Mesendoderm (in vitro differentiated cells): ENCODE measurements around the gene HMGCS1.
"Not testable (repeated sequence)": the region's sequence is repeated elsewhere in the genome, so short reads cannot be mapped to it uniquely, and the experiment has no call there.

Experiments
- DNase-seq: peaks from one replicate; pipeline ENCODE4 v3.0.0; 2013
- H2AK5ac ChIP-seq: 2 replicates; pipeline ENCODE4 v1.6.1; 2013; ENCODE audit warnings: low read length, inconsistent platforms
- H2BK120ac ChIP-seq: 2 replicates; pipeline ENCODE4 v1.6.1; 2013; ENCODE audit warnings: low read depth, mild to moderate bottlenecking, low read length, moderate library complexity, mixed read lengths
- H2BK15ac ChIP-seq: replicated peaks from 2 replicates; pipeline ENCODE4 v1.6.1; 2013; ENCODE audit warnings: low read depth, mild to moderate bottlenecking, moderate library complexity
- H2BK5ac ChIP-seq: 2 replicates; pipeline ENCODE4 v1.6.1; 2013; ENCODE audit warnings: low read length, inconsistent platforms
- H3K18ac ChIP-seq: 2 replicates; pipeline ENCODE4 v1.6.1; 2013; ENCODE audit warnings: mild to moderate bottlenecking, low read length, mixed read lengths
- H3K23ac ChIP-seq: one replicate; pipeline ENCODE4 v1.6.1; 2013; ENCODE audit warnings: low read length
- H3K27ac ChIP-seq: 2 replicates; pipeline ENCODE4 v1.5.1; 2013; ENCODE audit warnings: low read depth, mild to moderate bottlenecking, inconsistent platforms, low read length, moderate library complexity
- H3K27me3 ChIP-seq: 2 replicates; pipeline ENCODE4 v1.6.1; 2013; ENCODE audit warnings: low read length, control low read depth, mild to moderate bottlenecking, inconsistent platforms; ENCODE audit not compliant: insufficient read depth, poor library complexity
- H3K36me3 ChIP-seq: 2 replicates; pipeline ENCODE4 v1.6.1; 2013; ENCODE audit warnings: low read length, inconsistent platforms; ENCODE audit not compliant: control insufficient read depth, insufficient read depth
- H3K4ac ChIP-seq: one replicate; pipeline ENCODE4 v1.6.1; 2013; ENCODE audit warnings: low read depth, mild to moderate bottlenecking, low read length, moderate library complexity
- H3K4me1 ChIP-seq: 2 replicates; pipeline ENCODE4 v1.6.1; 2013; ENCODE audit warnings: low read depth, low read length, inconsistent platforms; ENCODE audit not compliant: control insufficient read depth
- H3K4me2 ChIP-seq: 2 replicates; pipeline ENCODE4 v1.6.1; 2013; ENCODE audit warnings: low read length
- H3K4me3 ChIP-seq: 2 replicates; pipeline ENCODE4 v1.5.1; 2013; ENCODE audit warnings: mild to moderate bottlenecking, low read length
- H3K56ac ChIP-seq: one replicate; pipeline ENCODE4 v1.6.1; 2013; ENCODE audit warnings: low read length
- H3K79me1 ChIP-seq: 2 replicates; pipeline ENCODE4 v1.6.1; 2013; ENCODE audit warnings: low read length, inconsistent platforms
- H3K79me2 ChIP-seq: 2 replicates; pipeline ENCODE4 v1.6.1; 2013; ENCODE audit warnings: mild to moderate bottlenecking, low read length; ENCODE audit not compliant: control insufficient read depth, insufficient read depth
- H3K9ac ChIP-seq: 2 replicates; pipeline ENCODE4 v1.6.1; 2013; ENCODE audit warnings: low read length, inconsistent platforms
- H4K5ac ChIP-seq: one replicate; pipeline ENCODE4 v1.6.1; 2013; ENCODE audit warnings: low read length
- H4K8ac ChIP-seq: one replicate; pipeline ENCODE4 v1.6.1; 2013; ENCODE audit warnings: low read depth, mild to moderate bottlenecking, control low read depth, low read length, moderate library complexity
- WGBS: extraction: QIAGEN DNeasy Blood & Tissue Kit; methylation state at CpG from one replicate; pipeline ENCODE4 v1.1.7; 2013; ENCODE audit warnings: low lambda C conversion rate, missing lambda C conversion rate; ENCODE audit not compliant: insufficient coverage; ENCODE audit errors: extremely low coverage; 5-methylcytosine and 5-hydroxymethylcytosine counted together

HMGCS1 gene

GRCh38 chr5:43312076-43312661, 1.0 kb downstream of the HMGCS1 start:
- H3K79me2 ChIP-seq: peaks cover 53% of the 10 kb centered on the region
- H3K4me1 ChIP-seq: peaks cover 10% of the 10 kb centered on the region
- peak overlapping the region; percentile 99 for H3K56ac ChIP-seq
- H3K27ac ChIP-seq: peak overlapping the region; percentile 8
- no peak overlapping the region for H3K4ac ChIP-seq
- no CpG with 5 or more reads among the region's 6 CpGs for WGBS
- DNase-seq: no peak
- H2BK15ac ChIP-seq: no peak overlapping the region
- peaks cover 2% of the 10 kb centered on the region for H3K36me3 ChIP-seq
- no peak overlapping the region for H2BK120ac ChIP-seq
- H3K4me2 ChIP-seq: peak overlapping the region; percentile 91
- peak overlapping the region; percentile 96 for H3K9ac ChIP-seq
- no peak overlapping the region for H4K8ac ChIP-seq
- H2BK5ac ChIP-seq: no peak overlapping the region
- H3K79me1 ChIP-seq: no peaks in the 10 kb centered on the region
- no peak overlapping the region for H3K23ac ChIP-seq
- H3K4me3 ChIP-seq: peak overlapping the region; percentile 98
- no peak overlapping the region for H2AK5ac ChIP-seq
- no peaks in the 10 kb centered on the region for H3K27me3 ChIP-seq
- no peak overlapping the region for H4K5ac ChIP-seq
- H3K18ac ChIP-seq: peak overlapping the region; percentile 93

GRCh38 chr5:43309637-43310036, 3.6 kb downstream of the HMGCS1 start:
- no peaks in the 10 kb centered on the region for H3K27me3 ChIP-seq
- H3K56ac ChIP-seq: peak overlapping the region; percentile 67
- peaks cover 10% of the 10 kb centered on the region for H3K4me1 ChIP-seq
- H3K4me3 ChIP-seq: no peak overlapping the region
- no peak overlapping the region for H3K23ac ChIP-seq
- peaks cover 2% of the 10 kb centered on the region for H3K36me3 ChIP-seq
- H3K9ac ChIP-seq: peak overlapping the region; percentile 60
- no peak overlapping the region for H3K4ac ChIP-seq
- no peak overlapping the region for H3K18ac ChIP-seq
- H2AK5ac ChIP-seq: no peak overlapping the region
- H3K27ac ChIP-seq: no peak overlapping the region
- no peaks in the 10 kb centered on the region for H3K79me1 ChIP-seq
- H2BK120ac ChIP-seq: no peak overlapping the region
- peaks cover 70% of the 10 kb centered on the region for H3K79me2 ChIP-seq
- H2BK5ac ChIP-seq: no peak overlapping the region
- H2BK15ac ChIP-seq: no peak overlapping the region
- no peak overlapping the region for H4K8ac ChIP-seq
- H3K4me2 ChIP-seq: peak overlapping the region; percentile 39
- DNase-seq: no peak
- no peak overlapping the region for H4K5ac ChIP-seq

- peak overlapping the region; percentile 53 for H3K56ac ChIP-seq
- peak overlapping the region; percentile 60 for H3K9ac ChIP-seq
- H3K4ac ChIP-seq: no peak overlapping the region
- no peak overlapping the region for H3K4me3 ChIP-seq
- H3K27me3 ChIP-seq: no peaks in the 10 kb centered on the region
- no peak overlapping the region for H3K18ac ChIP-seq
- H2BK120ac ChIP-seq: no peak overlapping the region
- H3K79me1 ChIP-seq: no peaks in the 10 kb centered on the region
- H2AK5ac ChIP-seq: no peak overlapping the region
- H2BK15ac ChIP-seq: no peak overlapping the region
- no peak overlapping the region for H3K23ac ChIP-seq
- no peak overlapping the region for H2BK5ac ChIP-seq
- no peak overlapping the region for H4K5ac ChIP-seq
- DNase-seq: peak; percentile 56
- no peak overlapping the region for H4K8ac ChIP-seq
- no CpG with 5 or more reads among the region's 3 CpGs for WGBS
- no peak overlapping the region for H3K27ac ChIP-seq
- H3K4me2 ChIP-seq: no peak overlapping the region
- H3K36me3 ChIP-seq: peaks cover 2% of the 10 kb centered on the region
- H3K79me2 ChIP-seq: peaks cover 72% of the 10 kb centered on the region
- peaks cover 10% of the 10 kb centered on the region for H3K4me1 ChIP-seq
Measured at GRCh38 chr5:43309122-43309521, 4.1 kb downstream of the HMGCS1 start.

- not testable (repeated sequence) for H3K27me3 ChIP-seq, DNase-seq, H3K4me1 ChIP-seq, H4K5ac ChIP-seq, H3K18ac ChIP-seq, H3K56ac ChIP-seq, H2BK15ac ChIP-seq, H3K27ac ChIP-seq, H4K8ac ChIP-seq, H2BK5ac ChIP-seq, H3K9ac ChIP-seq, H3K79me1 ChIP-seq, H3K4ac ChIP-seq, H2AK5ac ChIP-seq, H3K4me2 ChIP-seq, H3K4me3 ChIP-seq, H3K23ac ChIP-seq, H2BK120ac ChIP-seq, H3K36me3 ChIP-seq
- H3K79me2 ChIP-seq: peaks cover 79% of the 10 kb centered on the region
- WGBS: no CpG with 5 or more reads among the region's 5 CpGs
Measured at GRCh38 chr5:43306954-43307353, 6.3 kb downstream of the HMGCS1 start.

- H3K36me3 ChIP-seq: peaks cover 2% of the 10 kb centered on the region
- H2AK5ac ChIP-seq: no peak overlapping the region
- H4K5ac ChIP-seq: no peak overlapping the region
- H3K79me1 ChIP-seq: peaks cover 1% of the 10 kb centered on the region
- no peak overlapping the region for H2BK5ac ChIP-seq
- no CpG with 5 or more reads among the region's 1 CpG for WGBS
- no peak overlapping the region for H3K23ac ChIP-seq
- H3K9ac ChIP-seq: no peak overlapping the region
- no peak overlapping the region for H3K27ac ChIP-seq
- H3K27me3 ChIP-seq: no peaks in the 10 kb centered on the region
- H3K4me1 ChIP-seq: peaks cover 10% of the 10 kb centered on the region
- H4K8ac ChIP-seq: no peak overlapping the region
- peaks cover 77% of the 10 kb centered on the region for H3K79me2 ChIP-seq
- H3K4me3 ChIP-seq: no peak overlapping the region
- DNase-seq: peak; percentile 77
- H3K56ac ChIP-seq: no peak overlapping the region
- no peak overlapping the region for H2BK15ac ChIP-seq
- H2BK120ac ChIP-seq: no peak overlapping the region
- no peak overlapping the region for H3K4ac ChIP-seq
- H3K4me2 ChIP-seq: no peak overlapping the region
- H3K18ac ChIP-seq: no peak overlapping the region
Measured at GRCh38 chr5:43305948-43306565, 7.2 kb downstream of the HMGCS1 start.

GRCh38 chr5:43304525-43304924, 8.7 kb downstream of the HMGCS1 start:
- Histone ChIP-seq H2BK120ac (no peak overlapping the region), H3K23ac (no peak overlapping the region), H3K27me3 (no peaks in the 10 kb centered on the region), H3K4me1 (peaks cover 1% of the 10 kb centered on the region), H3K27ac (no peak overlapping the region), H3K4me3 (no peak overlapping the region), H3K79me1 (peaks cover 1% of the 10 kb centered on the region), H2AK5ac (no peak overlapping the region), H3K36me3 (peaks cover under 1% of the 10 kb centered on the region), H2BK15ac (no peak overlapping the region), H3K9ac (no peak overlapping the region), H3K18ac (no peak overlapping the region), H3K56ac (no peak overlapping the region), H3K4me2 (no peak overlapping the region), H4K8ac (no peak overlapping the region), H3K4ac (no peak overlapping the region), H4K5ac (no peak overlapping the region), H2BK5ac (no peak overlapping the region), H3K79me2 (peaks cover 75% of the 10 kb centered on the region)
- DNase-seq: no peak
- WGBS: no CpG with 5 or more reads among the region's 1 CpG
